Upper lobe of right lung (tissue), 1 donor: Measurements from ENCODE around the gene VIL1. TPM values are rescaled to one million over a fixed set of nuclear protein-coding genes. Genes with fewer than 3 reads are reported as not detected.

Source experiments
- ATAC-seq: fragments of 200-7000 bp; cut with Tn5 transposase; one replicate; pipeline ENCODE4 v1.9.1; 2020; ENCODE audit warnings: mild to moderate bottlenecking, moderate library complexity
- DNase-seq: peaks from one replicate; pipeline ENCODE4 v3.0.0-alpha.2; 2020
- H3K27ac ChIP-seq: fragments of 200-600 bp; one replicate; pipeline ENCODE4 v1.8.0; 2022
- H3K27me3 ChIP-seq: fragments of 200-600 bp; one replicate; pipeline ENCODE4 v1.8.0; 2022; ENCODE audit warnings: mild to moderate bottlenecking
- H3K36me3 ChIP-seq: fragments of 200-600 bp; one replicate; pipeline ENCODE4 v1.8.0; 2022
- H3K4me1 ChIP-seq: fragments of 200-600 bp; one replicate; pipeline ENCODE4 v1.8.0; 2022
- H3K4me3 ChIP-seq: fragments of 200-600 bp; one replicate; pipeline ENCODE4 v1.8.0; 2022; ENCODE audit warnings: mild to moderate bottlenecking
- H3K9me3 ChIP-seq: fragments of 200-600 bp; one replicate; pipeline ENCODE4 v1.8.0; 2022
- CTCF ChIP-seq: fragments of 200-600 bp; IDR thresholded peaks from one replicate; pipeline ENCODE4 v1.8.0; 2022; ENCODE audit warnings: antibody characterized with exemption
- intact Hi-C: fragments of 100-400 bp; cut with DNase I; formaldehyde crosslinking; loops from one replicate; pipeline ENCODE4 v1.11.0; 2022
- total RNA-seq: library from RNA; stranded (reverse); fragmentation: NEBNext Ultra II Directional; extraction: Animal tissue kit (Norgen Biotek cat#: 25700); gene quantifications from one replicate; pipeline ENCODE4 v1.2.1, GENCODE V29; 2021
- donor health status: DM: no; HTN: yes; CAD: no; lungs with severe emphysema.

Gene VIL1
- total RNA-seq, 1 donor from 2014 or later: not detected

- no peak overlapping the region for H3K27ac ChIP-seq
- H3K4me1 ChIP-seq: no peaks in the 10 kb centered on the region
Measured at GRCh38 chr2:218437969-218438368, 19.0 kb downstream of the VIL1 start.

GRCh38 chr2:218438596-218438995, 19.7 kb downstream of the VIL1 start:
- no peaks in the 10 kb centered on the region for H3K27me3 ChIP-seq
- H3K4me1 ChIP-seq: no peaks in the 10 kb centered on the region
- TF ChIP-seq CTCF: no peak
- H3K27ac ChIP-seq: no peak overlapping the region
- H3K4me3 ChIP-seq: no peak overlapping the region
- intact Hi-C loops: no loop called here
- no peaks in the 10 kb centered on the region for H3K36me3 ChIP-seq
- DNase-seq: peak; percentile 46
- H3K9me3 ChIP-seq: no peaks in the 10 kb centered on the region
- peak; percentile 16 for ATAC-seq

More at GRCh38 chr2:218437969-218438368, 19.0 kb downstream of the VIL1 start:
- intact Hi-C loops: no loop called here
- H3K9me3 ChIP-seq: no peaks in the 10 kb centered on the region
- H3K4me3 ChIP-seq: no peak overlapping the region
- no peak for TF ChIP-seq CTCF
- H3K27me3 ChIP-seq: no peaks in the 10 kb centered on the region
- DNase-seq (no peak), ATAC-seq (peak; percentile 17)
- no peaks in the 10 kb centered on the region for H3K36me3 ChIP-seq

GRCh38 chr2:218444692-218445357, 25.9 kb downstream of the VIL1 start:
- peak; percentile 30 for DNase-seq
- Histone ChIP-seq H3K4me3 (no peak overlapping the region), H3K27me3 (no peaks in the 10 kb centered on the region), H3K27ac (no peak overlapping the region), H3K4me1 (no peaks in the 10 kb centered on the region), H3K36me3 (peaks cover 22% of the 10 kb centered on the region), H3K9me3 (no peaks in the 10 kb centered on the region)
- no peak for TF ChIP-seq CTCF
- ATAC-seq: no peak
- intact Hi-C loops: no loop called here

GRCh38 chr2:218445602-218446001, 26.7 kb downstream of the VIL1 start:
- Histone ChIP-seq H3K27me3 (no peaks in the 10 kb centered on the region), H3K4me3 (no peak overlapping the region), H3K4me1 (no peaks in the 10 kb centered on the region), H3K9me3 (no peaks in the 10 kb centered on the region), H3K36me3 (peaks cover 26% of the 10 kb centered on the region), H3K27ac (no peak overlapping the region)
- intact Hi-C loops: no loop called here
- DNase-seq (no peak), ATAC-seq (no peak)
- no peak for TF ChIP-seq CTCF

GRCh38 chr2:218446547-218446946, 27.6 kb downstream of the VIL1 start:
- no peak for TF ChIP-seq CTCF
- no peak overlapping the region for H3K27ac ChIP-seq
- peaks cover 30% of the 10 kb centered on the region for H3K36me3 ChIP-seq
- H3K4me1 ChIP-seq: no peaks in the 10 kb centered on the region
- no peaks in the 10 kb centered on the region for H3K9me3 ChIP-seq
- no peak overlapping the region for H3K4me3 ChIP-seq
- intact Hi-C loops: no loop called here
- ATAC-seq (no peak), DNase-seq (no peak)
- no peaks in the 10 kb centered on the region for H3K27me3 ChIP-seq

GRCh38 chr2:218447072-218447471, 28.1 kb downstream of the VIL1 start:
- Histone ChIP-seq H3K4me1 (no peaks in the 10 kb centered on the region), H3K27me3 (no peaks in the 10 kb centered on the region), H3K9me3 (no peaks in the 10 kb centered on the region), H3K4me3 (no peak overlapping the region), H3K27ac (no peak overlapping the region), H3K36me3 (peaks cover 30% of the 10 kb centered on the region)
- TF ChIP-seq CTCF: no peak
- no peak for ATAC-seq
- intact Hi-C loops: no loop called here
- no peak for DNase-seq
